ENCODE results near the gene NDUFB2.
"Not testable (repeated sequence)": the region's sequence is repeated elsewhere in the genome, so short reads cannot be mapped to it uniquely, and the experiment has no call there.

NDUFB2 gene

DNA sequence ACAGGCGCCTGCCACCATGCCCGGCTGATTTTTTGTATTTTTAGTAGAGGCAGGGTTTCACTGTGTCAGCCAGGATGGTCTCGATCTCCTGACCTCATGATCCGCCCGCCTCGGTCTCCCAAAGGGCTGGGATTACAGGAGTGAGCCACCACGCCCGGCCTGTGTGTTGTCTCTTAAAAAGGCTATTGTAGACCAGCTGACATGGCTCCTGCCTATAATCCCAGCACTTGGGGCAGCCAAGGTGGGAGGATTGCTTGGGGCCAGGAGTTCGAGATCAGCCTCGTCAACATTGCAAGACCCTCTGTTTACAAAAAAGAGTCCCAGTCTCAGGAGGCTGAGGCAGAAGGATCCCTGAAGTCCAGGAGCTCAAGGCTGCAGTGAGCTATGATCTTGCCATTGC, 2.7 kb upstream of the NDUFB2 start:
- DNase-seq = not testable (repeated sequence)

DNA sequence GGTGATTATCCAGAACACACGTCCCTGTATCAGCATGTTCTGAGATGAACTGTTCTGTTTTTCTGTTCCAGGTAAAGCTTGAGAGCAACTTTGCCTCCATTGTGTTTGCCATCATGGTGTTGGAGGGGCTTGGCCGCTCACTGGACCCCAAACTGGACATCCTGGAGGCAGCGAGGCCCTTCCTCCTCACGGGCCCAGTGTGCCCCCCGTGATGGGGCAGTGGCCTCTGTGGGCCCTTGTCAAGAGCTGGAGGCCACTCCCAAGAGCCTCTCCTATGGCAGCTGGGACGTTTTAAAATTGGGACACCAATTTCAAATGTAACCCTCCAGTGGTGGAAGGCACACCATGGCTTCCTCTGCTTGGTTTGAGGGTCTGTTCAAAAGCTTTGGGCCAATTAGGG, 1.9 kb upstream of the NDUFB2 start:
- no peak for DNase-seq

GRCh38 chr7:140695381-140695780, 1.1 kb upstream of the NDUFB2 start:
- no peak for DNase-seq

DNA sequence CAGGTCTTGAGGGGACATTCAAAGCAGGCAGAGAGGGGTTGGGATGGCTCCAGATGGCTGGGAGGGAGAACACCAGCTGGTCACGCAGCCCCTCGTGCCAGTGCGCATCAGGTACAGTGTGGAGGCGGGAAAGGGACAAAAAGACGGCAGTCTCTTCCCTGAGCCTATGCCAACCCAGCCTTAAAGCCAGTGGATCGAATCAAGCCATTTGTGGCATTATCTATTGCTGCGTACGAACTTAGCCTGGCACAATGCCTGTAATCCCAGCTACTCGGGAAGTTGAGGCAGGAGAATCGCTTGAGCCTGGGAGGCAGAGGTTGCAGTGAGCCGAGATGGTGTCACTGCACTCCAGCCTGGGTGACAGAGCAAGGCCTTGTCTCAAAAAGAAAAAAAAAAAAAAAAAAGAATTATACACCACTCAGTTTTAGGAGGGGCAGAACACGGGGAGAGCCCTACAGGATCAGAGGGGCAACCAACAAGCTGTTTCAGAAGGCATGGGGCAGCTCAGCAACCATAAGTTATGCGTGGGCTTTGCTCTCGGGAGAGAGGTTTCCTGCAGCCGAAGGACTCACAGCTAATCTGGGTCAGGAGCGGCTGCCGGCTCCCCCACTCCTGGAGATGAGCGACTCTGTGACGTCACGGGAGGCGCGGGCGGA, 356 bp upstream of the NDUFB2 start:
- DNase-seq = peak; percentile 12 to 88

DNA sequence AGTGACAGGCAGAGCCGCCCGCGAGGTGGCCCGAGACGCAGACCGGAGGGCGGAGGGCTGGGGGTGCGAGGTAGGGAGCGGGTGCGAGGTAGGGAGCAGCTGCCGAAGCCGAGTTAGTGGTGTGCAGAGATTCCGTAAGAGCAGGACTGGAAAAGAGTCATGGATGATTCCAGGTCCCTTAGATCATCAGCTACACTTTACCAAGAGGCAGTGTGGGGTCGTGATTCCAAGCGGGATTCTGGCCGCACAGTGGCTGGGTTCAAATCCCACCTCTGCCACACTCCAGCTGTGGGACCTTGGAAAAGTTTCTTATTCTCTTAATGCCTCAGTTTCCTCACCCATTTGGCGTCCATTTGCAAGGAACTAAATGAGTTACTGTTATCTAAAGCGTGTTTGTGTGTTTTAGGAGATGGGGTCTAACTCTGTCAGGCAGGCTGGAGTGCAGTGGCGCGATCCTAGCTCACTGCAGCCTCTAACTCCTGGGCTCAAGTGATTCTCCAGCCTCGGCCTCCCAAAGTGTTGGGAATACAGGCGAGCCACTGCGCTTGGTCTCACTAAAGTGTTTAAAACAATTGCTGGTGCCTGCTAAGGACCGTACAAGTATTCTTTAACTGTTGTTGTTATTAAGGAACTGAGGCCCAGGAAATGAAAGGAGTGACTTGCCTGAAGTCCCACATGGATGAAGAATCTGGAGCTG, 1.1 kb downstream of the NDUFB2 start:
- DNase-seq = no peak

DNA sequence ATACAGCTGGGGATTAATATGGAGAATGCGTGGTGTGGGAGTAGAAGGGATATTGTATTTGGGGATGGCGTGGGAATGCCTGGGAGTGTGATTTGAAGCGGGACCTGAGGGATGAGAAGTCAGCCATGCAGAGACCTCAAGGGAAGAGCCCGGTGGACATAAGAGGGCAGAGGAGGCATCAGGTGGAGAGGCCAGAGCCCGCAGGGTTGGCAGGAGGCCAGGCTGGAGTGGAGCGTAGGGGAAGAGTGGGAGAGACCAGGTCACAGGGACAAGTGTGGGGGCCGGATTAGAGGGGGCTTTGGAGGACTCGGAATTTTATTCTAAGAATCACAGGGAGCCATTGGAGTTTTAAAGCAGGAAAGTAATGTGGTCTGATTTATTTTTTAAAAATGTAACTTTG, 2.0 kb downstream of the NDUFB2 start:
- DNase-seq = no peak

- no peak for DNase-seq
Measured at GRCh38 chr7:140702774-140703173, 6.3 kb downstream of the NDUFB2 start.

DNA sequence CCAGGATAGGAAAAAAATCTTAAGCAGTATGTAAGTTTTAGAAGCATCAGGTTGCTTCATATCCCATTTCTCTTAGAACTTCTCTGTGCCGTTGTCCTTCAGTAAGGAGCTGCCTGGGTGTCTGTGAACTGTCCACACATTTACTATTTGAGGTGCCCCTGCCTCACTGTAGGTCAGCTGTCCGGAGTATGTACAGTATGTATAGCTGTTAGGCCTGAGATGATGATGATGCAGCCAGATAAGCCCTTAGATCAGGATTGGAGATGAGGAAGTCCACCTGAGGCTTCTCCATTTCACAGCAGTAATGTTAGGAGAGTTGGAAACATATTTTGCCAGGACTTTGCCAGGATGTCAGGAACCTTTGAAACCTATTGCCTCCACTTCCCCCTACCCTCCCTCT, 7.7 kb downstream of the NDUFB2 start:
- no peak for DNase-seq

GRCh38 chr7:140707132-140707531, 10.6 kb downstream of the NDUFB2 start:
- no peak for DNase-seq

- not testable (repeated sequence) for DNase-seq
Measured at GRCh38 chr7:140708764-140709163, 12.3 kb downstream of the NDUFB2 start.

- DNase-seq = not testable (repeated sequence)
Measured at GRCh38 chr7:140712392-140712791, 15.9 kb downstream of the NDUFB2 start.

- no peak for DNase-seq
Measured at GRCh38 chr7:140714331-140715040, 18.0 kb downstream of the NDUFB2 start.

GRCh38 chr7:140719721-140720120, 23.2 kb downstream of the NDUFB2 start:
- no peak for DNase-seq

GRCh38 chr7:140722254-140722653, 25.7 kb downstream of the NDUFB2 start:
- DNase-seq = no peak

DNA sequence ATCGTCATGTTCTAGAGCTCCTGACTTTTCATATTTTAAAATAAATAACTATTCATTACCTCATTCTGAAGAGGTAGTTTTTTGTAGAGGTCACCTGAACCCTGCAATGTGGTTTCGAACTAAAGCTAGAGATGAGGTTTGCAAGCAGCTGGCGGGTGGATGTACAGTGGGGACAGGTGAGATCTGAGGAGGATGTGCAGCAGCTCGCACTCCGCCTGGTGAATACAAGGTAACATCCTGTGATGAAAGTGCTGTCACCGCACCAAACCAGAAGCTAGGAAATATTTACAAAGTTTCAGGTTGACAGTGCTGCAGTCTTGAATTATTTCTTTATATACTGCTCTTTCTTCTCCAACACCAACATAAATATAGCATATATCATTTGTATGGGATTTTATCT, 26.5 kb downstream of the NDUFB2 start:
- no peak for DNase-seq

DNA sequence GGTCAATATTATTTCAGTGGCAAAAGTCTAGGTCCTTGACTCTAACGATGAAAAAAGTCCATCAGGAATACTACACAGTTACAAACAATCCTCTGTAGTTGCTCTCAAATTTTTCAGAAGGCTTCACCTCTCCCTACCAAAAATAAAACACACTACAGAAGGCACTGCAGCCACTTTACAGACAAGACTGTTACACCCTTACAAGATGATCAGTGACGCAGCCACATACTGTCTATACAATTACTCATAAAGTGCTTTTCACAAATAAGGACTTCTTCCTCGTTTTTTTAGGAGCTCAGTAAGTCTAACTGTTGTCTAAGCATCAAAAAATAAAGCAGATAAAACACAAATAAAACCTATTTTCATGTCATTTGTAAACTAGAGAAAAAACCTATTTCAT, 27.1 kb downstream of the NDUFB2 start:
- no peak for DNase-seq

- no peak for DNase-seq
Measured at GRCh38 chr7:140724706-140725105, 28.2 kb downstream of the NDUFB2 start.

- peak in 1 of 2 experiments; percentile 57 for DNase-seq
Measured at GRCh38 chr7:140726281-140726680, 29.8 kb downstream of the NDUFB2 start.

GRCh38 chr7:140732416-140732815, 35.9 kb downstream of the NDUFB2 start:
- no peak for DNase-seq

- no peak for DNase-seq
Measured at GRCh38 chr7:140734096-140734495, 37.6 kb downstream of the NDUFB2 start.

GRCh38 chr7:140734729-140735128, 38.2 kb downstream of the NDUFB2 start:
- DNase-seq = no peak

DNA sequence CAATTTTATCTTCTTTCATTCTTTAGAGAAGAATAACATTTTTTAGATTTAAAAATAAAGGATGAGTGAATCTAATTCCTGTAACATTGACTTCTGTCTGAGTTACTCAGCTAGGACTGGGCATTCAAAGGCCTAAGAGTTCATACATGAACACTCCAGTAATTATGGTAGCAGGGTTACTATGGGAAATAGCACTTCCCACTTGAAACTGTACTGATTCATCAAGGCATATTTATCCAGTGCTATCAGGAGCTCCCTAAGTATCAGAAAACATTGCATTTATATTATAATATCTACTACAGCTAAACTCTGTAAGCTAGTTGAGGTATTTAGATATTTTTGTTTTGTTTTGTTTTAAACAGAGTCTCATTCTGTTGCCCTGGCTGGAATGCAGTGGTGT, 41.8 kb downstream of the NDUFB2 start:
- DNase-seq = no peak

- DNase-seq = not testable (repeated sequence)
Measured at GRCh38 chr7:140743255-140743654, 46.7 kb downstream of the NDUFB2 start.

DNA sequence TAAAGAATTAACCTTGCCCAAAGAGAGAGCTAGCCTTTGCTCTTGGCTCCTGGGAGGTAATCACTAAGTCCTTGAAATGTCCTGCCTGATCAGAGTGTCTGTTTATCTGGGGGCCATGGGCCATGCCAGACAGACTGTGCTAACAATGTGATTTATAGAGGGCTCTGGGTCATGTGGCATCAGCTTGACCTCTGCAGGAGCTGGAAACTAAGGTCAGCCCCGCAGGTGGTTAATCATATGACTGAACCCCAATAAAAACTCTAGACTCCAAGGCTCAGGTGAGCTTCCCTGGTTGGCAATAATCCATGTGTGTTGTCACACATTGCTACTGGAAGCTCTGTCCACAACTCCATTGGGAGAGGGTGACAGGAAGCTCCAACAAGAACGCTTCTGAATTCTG, 47.5 kb downstream of the NDUFB2 start:
- no peak for DNase-seq
